GM15510 (cell line): ENCODE data around the gene ARL6IP5.

ENCODE experiments used
- POLR2A ChIP-seq: IDR thresholded peaks from 3 replicates; pipeline ENCODE4 v1.6.1; 2011; ENCODE audit warnings: borderline replicate concordance; ENCODE audit not compliant: insufficient read length; ENCODE audit errors: extremely low read depth

The ARL6IP5 gene

DNA sequence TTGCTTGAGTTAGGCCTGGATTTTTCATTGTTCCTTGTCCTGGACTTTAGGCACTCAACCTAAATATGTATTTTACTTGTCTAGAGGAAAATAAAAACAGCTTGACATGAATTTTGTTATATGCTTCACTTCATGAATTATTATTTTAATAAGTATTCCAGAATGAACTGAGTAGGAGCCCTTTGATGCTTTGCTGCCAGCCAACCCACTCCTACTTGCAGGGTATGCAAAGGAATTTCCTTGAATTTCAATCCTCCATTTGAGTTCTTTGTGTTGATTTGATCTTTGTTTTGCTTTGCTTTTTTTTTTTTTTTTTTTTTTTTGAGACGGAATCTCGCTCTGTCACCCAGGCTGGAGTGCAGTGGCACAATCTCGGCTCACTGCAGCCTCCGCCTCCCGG lies 11.6 kb downstream of the ARL6IP5 start:
- no peak for TF ChIP-seq POLR2A

DNA sequence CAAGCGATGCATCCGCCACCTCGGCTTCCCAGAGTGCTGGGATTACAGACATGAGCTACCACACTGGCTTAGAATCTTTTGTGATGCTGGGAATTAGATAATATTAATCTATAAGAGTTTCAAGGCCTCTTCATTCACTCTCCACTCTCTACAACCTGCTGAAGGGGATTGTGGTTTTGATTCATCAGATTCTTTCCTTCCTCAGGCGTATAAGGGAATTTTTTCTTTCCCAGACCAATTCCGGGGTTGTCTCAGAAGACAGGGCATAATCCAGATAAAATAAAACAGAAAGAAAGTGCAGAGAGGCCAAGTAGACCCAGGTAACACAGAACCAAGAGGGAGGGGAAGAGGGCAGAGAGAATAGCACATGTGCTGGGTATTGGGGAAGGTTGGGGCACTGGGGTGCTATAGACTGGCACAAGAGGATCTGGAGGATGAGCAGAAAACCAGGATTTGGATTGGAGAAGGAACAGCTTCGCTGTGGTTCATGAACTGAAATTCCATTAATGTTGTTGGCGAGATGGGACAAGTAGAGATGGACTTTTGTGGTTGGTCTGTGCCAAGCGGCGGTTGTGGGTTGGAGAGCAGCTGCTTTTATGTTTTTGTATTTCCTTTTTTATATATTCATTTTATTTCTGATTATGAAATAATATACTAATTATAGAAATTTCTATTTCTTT lies 12.8 kb downstream of the ARL6IP5 start:
- TF ChIP-seq POLR2A = no peak

DNA sequence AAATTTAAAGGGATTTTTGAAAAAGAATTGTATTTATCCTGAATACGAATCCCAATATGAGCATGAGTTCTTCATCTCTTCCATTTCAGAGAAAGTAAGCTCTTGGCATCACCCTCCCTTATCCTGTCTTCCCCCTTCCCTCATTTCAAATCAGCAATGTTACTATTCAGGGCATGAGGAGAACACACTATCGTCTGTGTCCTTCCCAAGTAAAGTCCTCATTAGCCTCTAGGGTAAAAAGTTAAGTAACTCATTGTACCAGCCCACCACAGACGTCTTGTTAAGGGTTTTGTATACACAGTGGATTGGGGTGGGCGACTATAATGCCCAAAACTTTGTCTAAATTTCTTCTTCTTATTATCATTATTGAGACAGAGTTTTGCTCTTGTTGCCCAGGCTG lies 14.8 kb downstream of the ARL6IP5 start:
- TF ChIP-seq POLR2A = no peak

DNA sequence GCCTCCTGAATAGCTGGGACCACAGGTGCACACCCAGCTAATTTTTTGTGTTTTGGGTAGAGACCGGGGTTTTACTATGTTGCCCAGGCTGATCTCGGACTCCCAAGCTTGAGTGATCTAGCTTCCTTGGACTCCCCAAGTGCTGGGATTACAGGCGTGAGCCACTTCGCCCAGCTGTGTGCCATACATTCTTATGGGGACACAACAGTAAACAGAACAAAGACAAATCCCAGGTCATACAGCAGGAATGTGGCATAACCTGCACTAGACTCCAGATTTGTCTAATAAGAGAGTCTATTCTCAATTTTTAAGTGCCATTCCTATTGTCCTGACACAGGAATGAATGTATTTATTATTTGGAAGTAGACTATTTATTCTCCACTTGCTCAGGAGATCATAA lies 17.6 kb downstream of the ARL6IP5 start:
- no peak for TF ChIP-seq POLR2A

DNA sequence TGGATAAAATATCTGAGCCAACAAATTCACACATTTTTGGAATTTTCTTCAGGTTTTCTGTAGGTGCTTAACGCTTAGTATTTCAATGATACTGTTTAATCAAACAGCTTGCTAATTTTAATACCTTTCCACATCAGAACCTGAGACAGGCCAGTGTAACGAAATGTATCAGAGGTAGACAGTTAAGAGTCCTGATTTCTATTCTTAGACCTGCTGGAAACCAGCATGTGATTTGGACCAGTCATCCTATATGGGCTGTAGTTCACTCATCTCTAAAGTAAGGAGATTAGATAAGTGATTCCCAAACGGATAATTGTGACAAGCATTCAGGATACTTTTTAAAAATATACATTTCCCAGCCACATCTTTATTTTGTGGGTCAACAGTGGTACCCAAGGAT lies 18.4 kb downstream of the ARL6IP5 start:
- TF ChIP-seq POLR2A = no peak

DNA sequence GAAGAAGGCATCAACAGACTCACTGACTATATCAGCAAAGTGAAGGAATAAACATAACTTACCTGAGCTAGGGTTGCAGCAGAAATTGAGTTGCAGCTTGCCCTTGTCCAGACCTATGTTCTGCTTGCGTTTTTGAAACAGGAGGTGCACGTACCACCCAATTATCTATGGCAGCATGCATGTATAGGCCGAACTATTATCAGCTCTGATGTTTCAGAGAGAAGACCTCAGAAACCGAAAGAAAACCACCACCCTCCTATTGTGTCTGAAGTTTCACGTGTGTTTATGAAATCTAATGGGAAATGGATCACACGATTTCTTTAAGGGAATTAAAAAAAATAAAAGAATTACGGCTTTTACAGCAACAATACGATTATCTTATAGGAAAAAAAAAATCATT lies 19.8 kb downstream of the ARL6IP5 start:
- no peak for TF ChIP-seq POLR2A

DNA sequence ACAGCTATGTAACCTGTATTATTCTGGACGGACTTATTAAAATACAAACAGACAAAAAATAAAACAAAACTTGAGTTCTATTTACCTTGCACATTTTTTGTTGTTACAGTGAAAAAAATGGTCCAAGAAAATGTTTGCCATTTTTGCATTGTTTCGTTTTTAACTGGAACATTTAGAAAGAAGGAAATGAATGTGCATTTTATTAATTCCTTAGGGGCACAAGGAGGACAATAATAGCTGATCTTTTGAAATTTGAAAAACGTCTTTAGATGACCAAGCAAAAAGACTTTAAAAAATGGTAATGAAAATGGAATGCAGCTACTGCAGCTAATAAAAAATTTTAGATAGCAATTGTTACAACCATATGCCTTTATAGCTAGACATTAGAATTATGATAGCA lies 20.6 kb downstream of the ARL6IP5 start:
- no peak for TF ChIP-seq POLR2A

DNA sequence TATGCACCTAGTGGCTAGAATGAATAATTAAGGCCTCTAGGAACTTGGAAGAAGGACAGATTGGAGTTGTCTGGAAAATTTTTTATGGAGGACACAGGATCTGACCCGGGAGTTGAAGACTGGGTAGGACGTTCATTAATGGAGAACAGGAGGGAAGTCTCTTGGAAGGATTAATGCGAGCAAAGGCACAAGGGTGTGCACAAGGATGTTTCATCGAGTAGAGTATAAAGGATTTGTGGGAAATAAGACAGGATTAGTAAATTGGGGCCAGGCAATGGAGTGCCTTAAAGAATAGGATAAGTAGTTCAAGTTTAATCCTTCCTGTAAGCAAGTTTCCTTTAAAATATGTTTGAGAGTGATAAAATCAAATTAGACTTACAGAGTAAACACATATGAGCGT lies 23.1 kb downstream of the ARL6IP5 start:
- no peak for TF ChIP-seq POLR2A

DNA sequence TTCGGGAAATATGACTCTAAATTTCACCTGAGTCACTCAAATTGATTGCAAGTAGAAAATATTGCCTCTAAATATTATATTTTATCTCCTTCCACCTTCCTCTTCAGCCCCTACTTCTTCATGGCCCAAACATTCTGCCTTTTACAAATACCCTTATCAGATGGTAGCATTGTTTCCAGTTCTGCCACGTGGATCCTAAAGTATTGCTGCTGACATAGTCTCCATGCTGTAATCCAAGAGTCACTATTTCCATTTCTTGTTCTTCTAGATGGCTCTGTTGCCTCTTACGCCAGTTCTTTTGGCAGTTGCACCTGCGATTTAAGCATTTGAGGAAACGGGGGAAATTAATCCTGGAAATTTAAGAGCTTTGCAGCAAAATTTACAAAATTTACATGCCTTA lies 24.1 kb downstream of the ARL6IP5 start:
- no peak for TF ChIP-seq POLR2A

DNA sequence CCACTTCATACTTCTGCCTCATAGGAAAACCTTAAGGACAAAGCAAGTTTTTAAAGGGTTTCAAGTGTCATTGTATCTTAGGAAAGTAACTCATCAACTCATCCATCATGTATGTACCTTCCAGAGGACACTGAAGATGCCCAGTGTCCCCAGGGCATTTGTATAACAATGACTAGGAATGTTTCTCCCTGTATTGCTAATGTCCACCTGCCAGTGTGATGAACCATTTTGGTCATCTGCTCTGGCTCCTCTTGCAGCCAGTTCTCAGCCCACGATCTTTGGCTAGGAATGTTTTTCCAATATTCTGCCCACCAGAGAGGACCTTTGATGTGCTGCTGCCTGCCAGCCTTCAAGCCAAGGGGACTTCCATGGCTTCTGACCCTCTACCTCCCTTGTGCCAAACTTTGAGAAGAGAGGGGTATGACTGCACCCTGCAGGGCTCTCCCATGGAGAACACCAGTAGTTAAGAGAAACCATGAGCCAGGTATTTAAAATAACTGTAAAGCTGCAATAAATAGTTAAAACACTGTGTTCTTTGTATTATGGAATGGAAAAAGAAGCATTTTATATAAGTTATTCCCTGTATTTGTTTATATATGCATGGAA lies 26.3 kb downstream of the ARL6IP5 start:
- TF ChIP-seq POLR2A = no peak

DNA sequence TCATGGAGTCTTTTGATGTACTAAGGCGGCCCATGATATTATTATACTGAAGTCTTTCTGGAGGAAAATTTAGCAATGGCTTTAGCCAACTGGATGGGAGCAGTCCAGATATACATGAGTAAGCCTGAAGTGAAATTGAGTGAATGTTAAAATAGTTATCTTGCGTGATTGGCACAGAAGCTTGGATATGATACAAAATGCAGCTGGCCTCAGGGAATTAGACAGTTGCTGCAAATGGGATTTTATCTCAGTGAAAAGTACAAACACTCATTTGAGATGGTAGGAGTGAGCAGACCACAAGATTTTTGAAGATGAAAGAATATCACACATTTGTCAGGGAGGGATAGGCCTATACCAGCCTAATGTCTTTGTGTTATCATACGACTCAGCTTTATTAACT lies 28.8 kb downstream of the ARL6IP5 start:
- TF ChIP-seq POLR2A = no peak

DNA sequence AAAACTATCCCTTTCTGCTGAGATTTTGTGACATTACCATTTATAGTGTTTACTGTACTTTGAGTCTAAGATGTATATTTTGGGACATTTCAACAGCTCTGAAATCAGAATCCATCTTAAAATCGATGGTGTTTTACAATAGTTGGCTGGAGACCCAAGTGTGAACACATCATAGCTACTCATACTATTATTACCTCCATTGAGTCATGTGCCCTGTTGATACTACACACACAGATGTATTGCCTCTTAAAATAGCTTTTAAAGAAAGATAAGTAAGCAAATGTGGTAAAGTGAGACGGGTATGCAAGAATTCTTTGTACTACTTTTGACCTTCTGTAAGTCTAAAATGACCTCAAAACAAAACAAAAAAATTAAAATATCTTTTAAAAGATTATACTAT lies 31.0 kb downstream of the ARL6IP5 start:
- TF ChIP-seq POLR2A = no peak

DNA sequence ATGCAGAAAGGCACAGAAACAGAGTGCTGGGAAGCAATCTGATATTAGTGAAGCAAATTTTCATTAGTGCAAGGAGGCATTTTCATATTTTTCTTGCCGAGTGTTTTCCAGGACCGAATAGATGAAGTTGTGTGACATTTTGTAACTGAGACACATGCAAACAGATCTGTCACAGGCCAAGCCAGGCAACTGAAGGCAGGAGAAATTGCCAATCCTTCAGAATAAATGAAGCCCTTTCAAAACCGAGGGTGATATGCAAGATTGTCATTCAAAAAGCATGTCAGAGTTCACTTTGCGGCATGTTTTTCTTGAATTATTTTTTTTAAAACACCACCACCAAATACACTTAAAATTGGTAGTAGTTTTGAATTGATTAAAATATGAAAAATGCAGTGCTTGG lies 31.4 kb downstream of the ARL6IP5 start:
- TF ChIP-seq POLR2A = no peak

DNA sequence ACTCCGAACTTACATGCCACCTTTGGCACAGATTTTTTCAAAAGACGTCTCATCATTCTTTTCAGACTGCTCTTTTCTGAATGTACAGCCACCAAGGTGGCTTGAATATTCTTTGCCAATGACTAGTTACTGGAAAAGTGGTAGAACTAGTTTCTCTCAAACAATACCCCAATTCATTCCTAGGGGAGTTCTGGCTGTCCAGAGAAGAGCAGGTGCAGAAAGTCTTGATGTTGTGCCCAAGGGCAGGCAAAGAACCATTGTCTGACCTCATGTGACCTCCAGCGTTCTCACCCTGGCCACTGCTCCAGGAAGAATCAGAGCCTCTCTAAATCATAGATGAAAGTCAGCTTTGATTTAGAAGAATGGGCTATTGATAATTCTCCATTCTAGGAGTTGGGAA lies 32.2 kb downstream of the ARL6IP5 start:
- TF ChIP-seq POLR2A = no peak

DNA sequence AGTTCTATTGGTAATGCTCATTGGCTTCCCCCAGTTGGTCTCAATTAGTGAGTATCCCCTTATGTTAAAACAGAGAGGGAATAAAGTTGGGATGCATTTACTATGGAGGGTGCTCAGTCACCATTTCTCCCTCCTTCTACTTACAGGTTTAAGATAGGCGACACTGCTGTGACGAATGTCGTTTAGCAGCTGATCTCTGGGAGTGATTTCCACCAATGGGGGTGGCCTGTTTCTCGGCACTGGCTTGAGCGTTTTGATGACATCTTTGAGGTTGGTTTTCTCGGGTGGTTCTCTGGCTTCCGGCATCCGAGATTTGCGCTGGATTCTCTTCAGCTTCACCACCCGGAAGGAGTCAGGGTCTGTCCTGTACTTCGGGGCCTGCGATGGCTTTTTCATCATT lies 33.8 kb downstream of the ARL6IP5 start:
- no peak for TF ChIP-seq POLR2A

DNA sequence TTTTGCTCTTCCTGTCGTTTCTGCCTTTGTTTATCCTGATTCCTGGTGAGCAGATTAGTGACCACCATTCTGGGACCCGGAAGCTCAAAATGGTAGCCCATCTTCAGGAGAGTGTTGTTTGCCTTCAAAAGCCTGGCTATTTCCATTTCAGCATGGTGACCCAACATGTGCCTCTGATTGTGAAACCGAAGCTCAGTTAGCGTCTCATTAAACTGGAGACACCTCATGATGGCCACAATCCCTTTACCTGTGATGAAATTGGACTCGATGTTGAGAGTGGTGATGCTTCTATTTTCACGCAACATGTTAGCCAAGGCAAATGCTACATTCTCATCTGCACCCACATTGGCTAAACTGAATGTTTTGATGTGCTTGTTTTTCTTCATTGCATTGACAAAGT lies 34.4 kb downstream of the ARL6IP5 start:
- no peak for TF ChIP-seq POLR2A
